GM18867 (cell line): ENCODE measurements around the gene GRM8.

Experiments
- ATAC-seq: cut with Tn5 transposase; IDR thresholded peaks from one replicate; pipeline ENCODE4 v1.9.1; 2021; ENCODE audit warnings: mild to moderate bottlenecking, moderate library complexity; ENCODE audit not compliant: unreplicated experiment

GRM8 gene

GRCh38 chr7:127035203-127035849 lies 217.4 kb downstream of the GRM8 start:
- ATAC-seq = no peak

- no peak for ATAC-seq
These were observed 218.4 kb downstream of the GRM8 start for GRCh38 chr7:127034186-127034806.

DNA sequence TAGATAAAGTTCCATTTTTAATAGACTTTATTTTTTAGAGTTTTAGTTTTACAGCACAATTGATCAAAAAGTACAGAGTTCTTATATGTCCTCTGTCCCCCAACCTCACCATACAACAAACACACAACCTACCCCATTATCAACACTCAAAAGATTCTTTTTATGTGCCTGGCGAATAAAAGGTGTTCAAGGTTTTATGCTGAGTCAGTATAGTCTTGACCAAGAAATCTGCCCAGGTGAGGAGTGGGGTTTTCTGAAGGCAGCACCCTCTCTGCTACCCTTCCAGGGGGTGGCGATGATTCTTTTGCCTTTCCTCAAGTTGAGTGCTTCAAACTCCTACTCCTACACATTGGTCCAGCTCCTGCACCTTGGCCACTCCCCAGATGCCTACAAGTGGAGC lies 222.9 kb downstream of the GRM8 start:
- no peak for ATAC-seq

- ATAC-seq = no peak
These were observed 230.9 kb downstream of the GRM8 start for GRCh38 chr7:127021857-127022256.

GRCh38 chr7:127021019-127021738 lies 231.6 kb downstream of the GRM8 start:
- ATAC-seq = no peak

- no peak for ATAC-seq
These were observed 233.9 kb downstream of the GRM8 start for GRCh38 chr7:127018889-127019288.

GRCh38 chr7:127017196-127017595 lies 235.5 kb downstream of the GRM8 start:
- no peak for ATAC-seq

GRCh38 chr7:127000725-127001124 lies 252.0 kb downstream of the GRM8 start:
- ATAC-seq = no peak

GRCh38 chr7:126996659-126997058 lies 256.1 kb downstream of the GRM8 start:
- no peak for ATAC-seq

DNA sequence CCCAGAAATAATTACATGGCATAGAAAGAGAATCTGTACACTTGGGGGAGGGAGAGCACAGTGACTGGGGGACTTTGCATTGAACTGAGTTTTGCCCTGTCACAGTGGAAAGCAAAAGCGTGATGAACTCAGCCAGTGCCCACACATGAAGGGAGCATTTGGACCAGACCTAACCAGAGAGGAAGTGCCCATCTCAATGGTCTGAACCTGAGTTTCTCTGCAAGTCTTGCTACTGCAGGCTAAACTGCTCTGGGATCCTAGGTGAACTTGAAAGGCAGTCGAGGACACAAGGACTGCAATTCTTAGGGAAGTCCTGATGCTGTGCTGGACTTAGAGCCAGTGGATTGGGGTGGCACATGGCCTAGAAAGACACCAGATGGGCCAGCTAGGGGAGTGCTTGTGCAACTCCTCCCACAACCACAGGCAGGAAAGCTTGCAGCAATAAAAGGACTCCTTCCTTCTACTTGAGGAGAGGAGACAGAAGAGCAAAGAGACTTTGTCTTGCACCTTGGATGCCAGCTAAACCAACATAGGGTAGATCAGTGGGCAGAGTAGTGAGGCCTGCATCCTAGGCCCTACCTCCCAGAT lies 259.0 kb downstream of the GRM8 start:
- no peak for ATAC-seq

- no peak for ATAC-seq
These were observed 264.7 kb downstream of the GRM8 start for GRCh38 chr7:126988022-126988421.

GRCh38 chr7:126979722-126980121 lies 273.0 kb downstream of the GRM8 start:
- no peak for ATAC-seq

- no peak for ATAC-seq
These were observed 273.9 kb downstream of the GRM8 start for GRCh38 chr7:126978865-126979264.

GRCh38 chr7:126973066-126973465 lies 279.7 kb downstream of the GRM8 start:
- no peak for ATAC-seq

GRCh38 chr7:126972571-126972970 lies 280.2 kb downstream of the GRM8 start:
- ATAC-seq = no peak

DNA sequence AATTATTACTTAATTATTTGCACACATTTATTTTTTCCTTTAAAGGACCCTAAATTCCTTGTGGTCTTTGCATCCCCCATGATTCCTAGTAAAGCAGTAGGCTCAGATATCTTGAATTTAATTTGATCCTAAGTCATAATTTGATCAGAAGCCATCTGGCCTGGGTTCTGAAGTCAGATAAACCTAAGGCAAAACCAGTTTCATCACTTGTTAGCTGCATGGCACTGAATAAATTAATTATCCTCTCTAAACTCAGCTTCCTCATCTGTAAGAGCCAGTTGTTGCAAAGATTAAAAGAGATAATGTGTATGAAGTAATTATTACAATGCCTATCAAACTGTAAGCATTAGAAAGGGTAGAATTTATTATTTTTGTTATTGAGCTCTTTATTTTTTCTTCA lies 293.1 kb downstream of the GRM8 start:
- no peak for ATAC-seq

- ATAC-seq = no peak
These were observed 294.4 kb downstream of the GRM8 start for GRCh38 chr7:126958367-126958766.

- no peak for ATAC-seq
These were observed 295.3 kb downstream of the GRM8 start for GRCh38 chr7:126957443-126957842.

DNA sequence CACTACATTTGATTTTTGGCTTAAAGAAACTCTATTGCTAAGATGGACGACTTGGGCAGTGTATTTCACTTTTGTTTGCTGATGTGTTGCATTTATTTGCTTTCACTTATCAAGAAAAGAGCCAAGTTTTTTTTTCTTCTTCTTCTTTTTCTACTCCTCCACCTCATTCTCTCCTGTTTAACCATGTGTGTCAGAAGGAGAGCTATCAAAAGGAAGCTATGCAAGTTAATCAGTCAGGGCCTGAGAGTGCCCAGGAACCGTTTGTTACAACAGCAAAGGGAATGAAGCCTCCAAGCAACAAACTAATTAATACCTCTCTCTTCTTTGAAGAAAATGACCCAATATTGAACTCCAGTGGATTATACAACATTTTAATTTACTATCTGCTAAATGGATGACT lies 299.3 kb downstream of the GRM8 start:
- ATAC-seq = no peak

- ATAC-seq = peak; percentile 74
These were observed 304.1 kb downstream of the GRM8 start for GRCh38 chr7:126948664-126949063.

GRCh38 chr7:126940723-126941307 lies 311.9 kb downstream of the GRM8 start:
- ATAC-seq = peak; percentile 48
